ENCODE data around the gene AKNA.

AKNA gene

DNA sequence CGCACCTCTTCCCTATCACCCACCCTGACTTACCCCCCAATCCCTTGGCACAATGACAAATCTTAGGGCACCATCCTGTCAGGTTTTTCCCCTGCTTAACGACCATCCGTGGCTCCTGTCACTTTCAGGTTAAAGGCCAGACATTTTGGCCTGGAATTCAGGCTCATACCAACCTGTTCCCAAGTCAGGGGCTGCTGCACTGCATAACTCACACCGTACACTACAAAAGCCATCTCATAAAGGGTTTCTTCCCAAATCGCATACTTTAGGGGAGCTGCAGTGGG lies 7.5 kb upstream of the AKNA start:
- DNase-seq = no peak
- no peak for ATAC-seq

DNA sequence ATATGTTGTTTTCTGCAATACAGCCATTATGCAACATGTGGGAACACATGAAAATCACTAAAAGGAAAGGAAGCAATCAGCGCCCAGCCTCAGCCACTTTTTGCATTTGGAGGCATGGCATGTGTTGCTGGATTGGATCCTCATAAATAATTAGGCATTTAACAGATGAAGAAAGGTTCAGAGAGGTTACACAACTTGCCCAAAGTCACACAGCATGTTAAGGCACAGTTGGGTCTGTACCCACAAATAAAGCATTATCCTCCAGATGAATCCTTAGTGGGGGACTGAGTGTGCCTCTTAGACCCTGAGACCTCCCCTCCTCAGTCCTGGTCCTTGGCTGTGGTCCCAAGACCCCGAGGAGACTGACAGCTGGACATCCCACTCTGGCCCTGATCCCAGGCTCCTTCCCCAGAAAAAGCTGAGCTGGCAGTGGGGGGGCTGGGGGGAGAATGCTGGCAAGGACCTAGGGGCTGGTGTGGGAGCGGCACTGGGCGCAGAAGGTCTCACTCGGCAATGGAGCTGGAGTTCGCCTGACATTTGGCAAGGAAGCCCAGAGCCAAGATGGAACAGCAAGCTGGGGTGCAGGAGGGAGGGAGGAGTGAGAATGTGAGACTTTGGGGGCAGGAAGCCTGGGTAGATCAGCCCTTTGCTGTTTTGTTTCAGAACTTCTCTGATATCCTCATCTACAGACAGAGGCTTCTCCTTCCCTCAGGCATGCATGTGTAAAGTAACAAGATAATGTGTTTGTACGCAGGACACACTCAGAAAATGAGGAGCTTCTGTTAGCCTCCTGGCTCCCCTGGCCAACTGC lies 6.9 kb upstream of the AKNA start:
- no peak for DNase-seq
- ATAC-seq = no peak

DNA sequence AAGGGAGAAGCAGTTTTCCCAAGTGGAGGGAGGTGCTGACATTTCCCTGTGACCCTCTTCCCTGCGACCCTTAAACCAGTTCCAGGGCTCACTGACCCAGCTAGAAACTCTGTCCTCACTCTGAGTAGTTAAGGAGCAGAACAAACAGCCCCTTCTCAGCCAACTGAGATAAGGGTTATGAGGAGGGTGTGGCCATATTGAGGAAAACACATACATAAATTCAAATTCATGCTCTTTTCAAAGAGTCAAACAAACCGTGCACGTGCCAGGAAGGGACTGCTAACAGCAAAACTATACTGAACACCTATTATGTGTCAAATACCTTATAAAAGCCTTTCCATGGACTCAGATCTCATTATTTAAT lies 4.9 kb upstream of the AKNA start:
- ATAC-seq = no peak
- DNase-seq = no peak

DNA sequence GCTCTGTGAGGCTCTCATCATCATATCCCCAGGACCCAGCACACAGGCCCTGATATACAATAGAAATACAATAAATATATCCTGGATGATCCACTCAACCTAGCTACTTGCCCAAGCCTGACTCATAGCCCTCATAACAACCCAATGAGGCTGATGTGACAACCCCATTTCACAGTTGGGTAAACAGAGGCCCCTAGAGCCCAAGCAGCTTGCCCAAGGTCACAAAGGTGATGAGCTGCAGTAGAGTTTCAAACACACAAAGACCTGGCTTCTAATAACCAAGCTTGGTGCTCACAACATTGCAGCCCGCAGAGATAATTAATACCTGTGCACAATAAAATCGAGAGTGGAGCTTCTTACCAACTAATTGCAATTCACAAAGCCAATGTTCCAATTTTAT lies 3.2 kb upstream of the AKNA start:
- ATAC-seq (no peak), DNase-seq (no peak)

DNA sequence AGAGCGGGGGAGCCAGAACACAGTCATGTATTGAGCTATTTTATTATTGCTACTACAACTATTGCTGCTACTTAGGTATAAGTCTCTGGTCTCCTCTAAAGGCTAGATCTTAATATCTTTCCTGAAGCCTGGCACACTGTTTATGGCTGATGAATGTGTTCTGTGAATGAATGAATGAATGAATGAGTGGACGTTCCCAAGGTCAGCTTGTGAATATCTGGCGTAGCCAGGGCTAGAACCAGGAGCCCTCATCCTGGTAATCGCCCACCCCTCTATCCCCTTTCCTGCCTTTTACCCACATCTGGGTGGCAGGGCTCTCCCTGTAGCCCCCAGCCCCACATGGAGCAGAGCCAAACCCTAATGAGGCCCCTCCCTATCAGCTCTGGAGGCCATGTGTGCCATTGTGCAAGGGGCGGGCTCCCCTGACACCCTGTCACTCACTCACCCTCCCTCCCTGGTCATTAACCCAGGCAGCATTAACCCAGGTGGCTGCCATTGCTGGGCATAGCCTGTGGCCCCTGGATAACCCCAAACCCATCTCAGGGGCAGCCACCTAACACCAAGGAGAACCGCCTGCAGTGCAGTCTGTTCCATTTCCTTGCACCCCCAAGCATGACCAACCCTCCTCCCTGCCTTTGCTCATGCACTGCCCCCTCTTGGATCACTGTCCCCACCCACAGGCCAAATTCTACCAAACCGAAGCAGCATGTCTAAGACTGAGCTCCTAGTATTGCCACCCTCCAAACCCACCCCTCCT lies 2.0 kb upstream of the AKNA start:
- DNase-seq (no peak), ATAC-seq (no peak)

DNA sequence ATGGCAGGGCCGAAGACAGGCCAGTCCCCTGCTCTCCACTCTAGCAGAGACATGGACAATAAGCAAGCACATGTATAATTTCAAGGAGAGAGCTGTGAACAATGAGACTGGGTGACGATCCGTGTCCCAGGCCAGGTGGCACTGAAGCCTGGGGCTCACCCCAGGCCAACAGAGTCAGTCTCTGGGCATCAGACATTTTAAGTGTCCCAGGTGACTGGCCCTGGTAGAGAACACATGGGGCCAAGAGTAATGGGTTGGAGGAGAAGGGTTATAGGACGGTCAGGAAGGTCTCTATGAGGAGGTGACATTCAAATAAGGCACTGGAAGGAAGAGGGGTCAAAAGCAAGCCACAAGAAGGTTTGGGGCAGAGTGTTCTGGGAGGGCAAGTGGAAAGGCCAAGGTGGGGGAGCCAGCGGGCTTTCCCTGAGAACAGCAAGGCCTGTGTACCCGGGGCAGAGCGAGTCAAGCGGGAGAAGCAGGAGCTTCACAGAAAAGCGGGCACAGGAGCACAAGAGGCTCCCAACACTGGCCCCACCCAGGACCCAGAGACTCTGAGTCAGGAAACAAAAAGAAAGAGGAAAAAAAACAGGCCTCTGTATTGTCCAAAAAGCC lies 1.1 kb upstream of the AKNA start:
- no peak for ATAC-seq
- peak; percentile 57 for DNase-seq

DNA sequence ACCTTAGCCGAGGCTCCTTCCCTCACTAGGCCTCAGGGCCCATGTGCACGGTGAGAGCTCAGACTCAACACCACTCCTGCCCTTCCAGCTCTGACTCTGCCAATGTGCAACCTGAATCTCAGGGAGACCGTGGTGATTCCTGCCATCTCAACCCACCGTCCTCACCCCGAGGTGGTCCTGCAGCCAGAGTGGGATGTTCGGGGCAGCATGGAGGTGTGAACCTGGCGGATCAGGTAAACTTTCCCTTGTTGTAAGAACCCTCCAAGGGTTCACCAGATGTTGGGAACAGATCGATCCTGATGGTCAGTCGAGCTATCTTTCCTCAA lies 538 bp upstream of the AKNA start:
- DNase-seq (no peak), ATAC-seq (no peak)

DNA sequence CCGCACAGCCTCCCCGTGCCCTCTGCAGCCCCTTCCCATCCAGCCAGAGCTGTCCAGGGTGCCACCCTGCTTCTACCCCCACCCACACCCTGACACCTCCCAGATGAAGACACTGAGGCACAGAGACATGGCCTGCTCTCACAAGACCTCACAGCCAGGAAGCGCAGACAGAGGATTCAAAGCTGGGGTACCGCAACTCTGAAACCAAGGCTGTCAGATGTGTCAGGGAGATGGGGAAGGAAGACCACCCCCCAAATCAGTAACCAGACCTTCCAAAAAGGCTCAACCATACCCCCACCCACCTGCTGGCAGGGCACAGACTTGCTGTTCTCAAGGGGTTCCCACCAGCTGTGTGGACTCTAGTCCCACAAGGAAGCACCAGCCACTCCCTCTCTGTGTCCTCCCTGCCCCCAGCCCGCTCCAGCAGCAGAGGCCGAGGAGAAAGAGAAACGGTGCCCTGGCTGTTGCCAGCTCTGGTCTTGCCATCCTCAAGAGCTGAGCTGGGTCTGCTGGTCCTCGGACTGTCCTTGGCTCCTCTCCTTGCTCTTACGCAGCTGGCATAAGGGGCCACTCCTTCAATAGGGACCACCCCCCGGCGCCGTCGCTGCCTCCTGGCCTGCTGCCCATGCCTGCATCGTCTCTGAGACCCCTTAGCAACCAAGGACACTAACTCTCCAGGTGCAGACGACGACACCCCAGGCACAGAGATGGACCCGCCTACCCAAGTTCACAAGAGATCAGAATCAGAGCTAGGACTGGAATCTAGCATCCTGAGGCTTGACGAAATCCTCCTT lies 699 bp downstream of the AKNA start:
- DNase-seq (peak; percentile 48), ATAC-seq (no peak)

DNA sequence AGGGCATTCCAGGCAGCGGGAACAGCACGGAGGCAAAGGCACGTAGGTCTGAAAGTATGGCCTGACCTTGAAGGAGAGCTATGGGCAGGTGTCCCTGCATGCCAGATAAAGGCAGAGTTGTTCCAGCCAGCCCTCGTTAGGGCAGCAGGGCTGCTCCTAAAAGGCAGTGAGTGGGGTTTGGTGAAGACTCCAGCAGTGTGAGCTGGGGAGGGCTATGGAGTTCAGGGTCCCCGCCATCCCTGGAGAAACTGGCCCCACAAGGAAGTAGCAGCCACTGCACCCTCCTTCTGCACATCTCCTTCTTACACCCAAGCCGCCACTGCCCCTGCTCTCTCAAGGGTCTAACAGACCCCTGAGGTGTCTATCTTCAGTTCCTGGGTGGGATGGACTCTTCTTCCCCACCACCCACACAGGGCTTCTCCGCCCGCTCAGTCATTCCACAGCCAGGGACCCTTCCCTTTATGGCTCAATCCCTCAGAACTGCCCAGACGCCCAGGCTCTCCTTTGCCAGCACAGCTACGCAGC lies 1.4 kb downstream of the AKNA start:
- ATAC-seq (no peak), DNase-seq (no peak)

DNA sequence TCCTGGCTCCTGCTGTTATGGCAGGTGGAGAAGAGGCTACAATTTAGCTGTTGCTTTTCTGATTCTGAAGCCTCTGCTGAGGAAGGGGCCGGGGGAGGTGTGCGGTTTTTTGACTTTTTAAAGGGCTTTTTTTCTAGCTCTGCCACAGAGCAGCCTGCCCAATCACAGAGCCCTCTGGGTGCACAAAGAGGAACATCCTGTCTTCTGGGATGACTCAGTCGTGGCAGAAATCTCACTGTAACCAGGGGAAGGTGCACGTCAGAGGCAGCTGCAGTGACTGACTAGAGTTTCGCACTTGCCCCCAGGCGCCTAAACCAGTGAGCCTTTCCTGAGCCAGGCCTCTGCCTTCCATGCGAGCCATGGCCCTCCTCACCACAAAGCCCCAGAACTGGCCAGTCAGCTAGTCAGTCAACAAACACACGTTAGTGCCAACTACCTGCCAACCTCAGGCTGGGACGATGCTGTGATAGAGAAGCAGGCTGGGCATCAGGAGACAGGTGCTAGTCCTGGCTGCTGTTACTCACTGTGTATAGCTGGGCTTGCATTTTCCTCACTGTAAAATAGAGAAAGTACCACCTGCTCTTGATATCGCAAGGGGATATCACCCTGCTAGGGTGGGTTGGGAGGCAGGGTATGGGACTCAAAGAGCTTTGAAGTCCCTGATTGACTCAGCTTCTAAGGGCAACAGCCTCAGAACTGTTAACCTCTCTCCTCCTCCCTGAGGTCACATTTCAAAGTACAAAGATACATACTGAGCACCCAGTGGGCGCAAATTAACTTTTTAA lies 2.2 kb downstream of the AKNA start:
- ATAC-seq (peak; percentile 75), DNase-seq (peak; percentile 87)

DNA sequence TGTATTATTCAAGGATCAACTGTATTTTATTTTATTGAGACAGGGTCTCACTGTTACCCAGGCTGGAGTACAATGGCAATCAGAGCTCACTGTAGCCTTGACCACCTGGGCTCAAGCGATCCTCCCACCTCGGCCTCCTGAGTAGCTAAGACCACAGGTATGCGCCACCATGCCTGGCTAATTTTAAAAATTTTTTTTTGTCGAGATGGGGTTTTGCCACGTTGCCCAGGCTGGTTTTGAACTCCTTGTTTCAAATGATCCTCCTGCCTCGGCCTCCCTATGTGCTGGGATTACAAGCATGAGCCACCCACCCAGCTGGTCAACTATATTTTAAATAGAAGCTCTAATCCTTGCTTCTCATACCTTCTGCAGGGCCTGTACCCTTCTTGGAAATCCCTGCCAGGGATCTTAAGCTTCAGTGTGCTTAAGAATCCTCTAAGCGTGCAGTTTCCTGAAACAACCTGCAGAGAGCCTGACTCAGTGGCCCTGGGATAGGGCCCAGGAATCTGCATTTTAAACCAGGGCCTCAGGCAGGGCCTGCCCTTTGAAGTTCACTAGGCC lies 2.9 kb downstream of the AKNA start:
- ATAC-seq (no peak), DNase-seq (no peak)

DNA sequence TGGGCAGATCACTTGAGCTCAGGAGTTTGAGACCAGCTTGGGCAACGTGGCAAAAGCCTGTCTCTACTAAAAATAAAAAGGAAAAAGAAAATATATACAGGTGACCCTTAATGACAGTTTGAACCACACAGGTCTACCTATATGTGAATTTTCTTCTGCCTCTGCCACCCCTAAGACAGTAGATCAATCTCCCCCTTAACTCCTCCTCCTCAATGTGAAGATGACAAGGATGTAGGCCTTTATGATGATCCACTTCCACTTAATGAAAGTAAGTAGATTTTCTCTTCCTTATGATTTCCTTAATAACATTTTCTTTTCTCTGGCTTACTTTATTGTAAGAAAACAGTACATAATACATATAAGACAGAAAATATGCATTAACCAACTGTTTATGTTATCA lies 3.4 kb downstream of the AKNA start:
- no peak for ATAC-seq
- DNase-seq = no peak

DNA sequence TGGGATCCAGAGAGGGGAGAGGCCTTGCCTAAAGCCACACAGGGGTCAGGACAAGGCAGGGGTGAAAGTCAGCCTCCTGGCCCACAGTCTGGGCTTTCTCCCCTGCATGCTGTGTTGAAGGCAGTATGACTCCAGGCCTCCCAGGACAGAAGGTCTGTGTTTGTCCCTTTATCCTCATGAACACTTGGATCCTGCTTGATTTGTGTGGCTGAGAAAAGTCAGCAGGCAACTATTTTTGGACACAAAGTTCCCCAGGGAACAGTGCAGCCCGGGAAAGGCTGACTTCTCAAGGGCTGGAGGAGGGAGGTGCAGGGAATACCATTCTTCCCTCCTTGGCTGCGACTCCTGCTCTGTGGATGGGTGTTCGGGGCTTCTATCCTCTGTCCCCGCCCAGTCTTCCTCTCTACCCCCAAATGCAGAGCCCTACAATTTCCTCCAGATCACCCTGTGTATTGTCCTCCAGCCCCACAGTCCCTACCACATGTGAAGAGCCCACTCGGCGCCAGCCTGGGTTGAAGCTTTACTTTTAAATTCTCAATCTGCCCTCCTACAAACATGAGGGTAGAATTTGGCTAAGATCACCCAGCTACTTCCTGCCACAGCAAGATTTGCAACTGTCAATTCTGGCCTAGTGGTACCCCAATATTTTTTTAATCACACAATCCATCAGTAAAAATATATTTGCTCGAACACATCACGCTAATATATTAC lies 4.1 kb downstream of the AKNA start:
- DNase-seq (no peak), ATAC-seq (no peak)

DNA sequence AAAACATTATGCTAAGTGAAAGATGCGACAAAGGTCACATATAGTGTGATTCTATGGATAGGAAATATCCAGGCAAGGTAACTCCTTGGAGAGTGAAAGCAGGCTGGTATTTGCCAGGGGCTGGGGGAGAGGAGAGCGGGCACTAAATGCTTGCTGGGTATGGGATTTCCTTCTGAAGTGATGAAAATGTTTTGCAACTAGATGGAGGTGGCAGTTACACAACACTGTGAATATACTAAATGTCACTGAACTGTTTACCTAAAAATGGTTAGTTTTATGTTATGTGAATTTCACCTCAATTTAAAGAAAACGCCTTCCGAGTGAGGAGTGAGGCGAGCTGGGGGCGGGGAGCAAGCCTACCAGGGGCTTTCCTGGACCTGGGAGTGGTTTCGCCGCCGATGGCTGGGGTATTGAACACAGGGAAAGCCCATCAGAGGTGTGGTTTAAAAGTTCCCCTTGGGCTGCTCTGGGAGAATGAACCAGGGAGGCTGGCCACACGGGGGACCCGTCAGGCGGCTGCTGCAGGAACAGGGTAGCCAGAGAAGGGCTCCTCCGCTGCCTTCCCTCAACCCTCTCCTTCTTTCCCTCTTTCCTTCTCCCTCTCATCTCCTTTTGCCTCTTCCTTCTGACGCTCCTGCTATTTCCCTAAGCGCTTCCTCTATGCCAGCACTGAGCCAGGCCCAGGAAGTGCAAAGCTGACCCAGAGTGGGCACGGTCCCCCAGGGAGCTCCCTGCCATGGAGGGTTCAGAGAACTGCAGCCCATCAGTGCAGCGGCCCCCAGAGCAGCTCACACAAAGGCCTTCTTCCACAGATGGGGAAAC lies 4.9 kb downstream of the AKNA start:
- ATAC-seq = peak; percentile 48
- peak; percentile 88 for DNase-seq

DNA sequence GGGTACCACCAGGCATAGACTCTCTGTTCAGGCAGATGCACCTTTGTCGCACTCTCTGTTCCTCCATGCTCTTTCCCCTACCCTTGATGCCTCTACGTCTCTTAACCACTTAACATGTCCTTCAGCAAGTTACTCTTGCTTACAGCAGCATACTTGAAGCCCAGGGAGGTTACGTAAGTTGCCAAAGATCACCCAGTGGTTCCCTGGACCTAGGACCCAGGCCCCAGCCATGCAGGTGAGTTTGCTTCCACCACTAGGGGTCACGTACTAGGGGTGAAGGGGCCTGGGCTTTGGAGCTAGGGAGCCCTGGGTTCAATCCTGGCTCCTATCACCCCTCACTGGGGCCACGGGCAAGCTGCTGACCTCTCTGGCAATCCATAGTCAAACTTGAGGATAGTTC lies 8.9 kb downstream of the AKNA start:
- DNase-seq = no peak
- no peak for ATAC-seq

DNA sequence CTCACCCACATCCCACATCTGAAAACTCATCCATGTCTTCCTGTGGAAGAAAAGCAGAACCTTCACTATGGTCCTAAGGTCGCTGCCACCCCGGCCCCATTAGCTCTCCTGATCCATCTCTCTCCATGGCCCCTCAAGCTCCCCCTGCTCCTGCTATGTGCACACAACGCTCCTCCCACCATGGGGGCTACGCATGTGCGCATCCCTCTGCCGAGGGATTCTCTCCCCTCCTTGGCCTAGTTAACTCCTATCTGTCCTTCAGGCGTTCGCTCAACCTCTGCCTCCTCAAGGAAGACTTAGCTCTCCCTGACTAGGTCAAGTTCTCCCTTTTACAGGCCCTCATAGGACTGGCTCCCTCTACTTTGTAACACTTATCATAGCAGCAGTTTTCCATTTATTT lies 9.8 kb downstream of the AKNA start:
- DNase-seq (no peak), ATAC-seq (no peak)

DNA sequence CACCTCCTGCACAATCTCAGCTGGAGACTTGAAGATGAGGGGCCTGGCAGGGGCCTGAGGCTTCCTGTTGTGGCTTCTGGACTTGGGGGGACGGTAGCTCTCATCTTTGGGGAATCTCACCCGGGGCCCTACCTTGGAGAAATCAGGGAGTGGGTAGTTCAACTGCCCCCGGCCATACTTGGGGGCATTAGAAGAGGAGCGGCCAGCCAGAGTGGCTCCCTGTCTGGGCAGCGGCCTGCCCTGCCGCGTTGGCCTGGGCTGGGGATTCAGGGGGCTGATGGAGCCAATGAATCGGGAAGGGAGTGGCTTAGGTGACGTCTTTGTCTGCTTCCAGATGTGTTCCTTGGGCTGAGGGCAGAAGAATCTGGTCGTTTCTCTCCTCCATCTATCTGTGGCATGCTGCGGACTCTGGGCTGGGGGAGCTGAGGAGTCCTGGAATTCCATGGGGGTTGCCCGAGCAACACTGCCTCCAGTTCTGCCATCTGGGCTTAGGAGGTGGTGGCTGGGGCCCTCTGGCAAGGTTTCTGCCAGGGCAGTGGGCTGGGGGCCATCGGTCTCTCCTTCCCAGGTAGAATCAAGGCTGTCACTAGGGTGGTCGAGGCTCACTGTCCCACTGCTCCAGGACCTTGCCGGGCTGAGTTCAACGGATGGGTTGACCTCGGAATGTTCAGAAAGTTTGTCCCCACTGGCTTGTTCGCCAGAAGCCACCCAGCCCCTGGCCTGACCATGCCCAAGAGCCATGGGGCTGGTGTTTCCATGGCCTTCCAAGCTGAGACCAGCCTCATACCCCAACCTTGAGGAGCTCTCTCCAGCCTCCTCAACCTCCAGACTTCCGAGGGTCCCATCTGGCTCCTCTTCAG lies 11.0 kb downstream of the AKNA start:
- DNase-seq = no peak

DNA sequence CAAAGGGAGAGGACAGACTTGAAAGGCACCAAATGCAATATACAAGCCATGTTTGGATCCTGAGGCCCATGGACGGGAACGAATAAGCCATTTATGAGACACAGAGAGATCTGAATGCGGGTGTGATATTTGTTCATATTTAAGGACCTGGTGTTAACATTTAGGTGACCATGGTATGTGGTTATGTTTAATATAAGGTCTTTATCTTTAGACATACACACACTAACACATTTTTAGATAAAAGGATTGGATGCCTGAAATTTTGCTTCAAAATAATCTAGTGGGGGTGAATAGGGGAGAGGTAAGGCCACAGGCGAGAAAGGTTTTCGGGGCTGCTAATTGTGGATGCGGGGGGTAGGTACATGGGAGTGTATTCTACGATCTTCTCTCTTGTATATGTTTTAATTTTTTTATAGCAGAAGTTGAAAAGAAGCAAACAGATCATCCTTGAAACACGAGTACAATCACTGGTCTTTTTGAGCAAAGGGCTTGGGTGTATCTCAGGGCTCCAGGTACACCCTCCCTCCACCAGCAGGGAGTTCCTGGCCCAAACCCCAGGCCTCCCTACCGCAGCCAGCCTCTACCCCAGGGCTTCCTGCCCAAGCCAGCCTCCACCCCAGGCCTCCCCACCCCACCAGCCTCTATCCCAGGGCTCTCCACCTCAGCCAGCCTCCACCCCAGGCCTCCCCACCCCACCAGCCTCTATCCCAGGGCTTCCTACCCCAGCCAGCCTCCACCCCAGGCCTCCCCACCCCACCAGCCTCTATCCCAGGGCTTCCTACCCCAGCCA lies 12.2 kb downstream of the AKNA start:
- DNase-seq (no peak), ATAC-seq (no peak)

More for the DNA sequence above, 11.0 kb downstream of the AKNA start:
- ATAC-seq = no peak
